OCI-LY3 (cell line): ENCODE data around the gene MRPL38.

Experiments
- H2AFZ ChIP-seq: fragments of 200-600, 300-600 bp; shearing (Covaris generic); 2 replicates; pipeline ENCODE4 v1.6.0; 2014; ENCODE audit warnings: antibody characterized with exemption, low read depth, low read length
- H3K27ac ChIP-seq: fragments of 200-600, 300-600 bp; sonication (generic); 2 replicates; pipeline ENCODE4 v1.5.1; 2014; ENCODE audit warnings: mild to moderate bottlenecking, low read length, moderate library complexity, mixed read lengths
- H3K27me3 ChIP-seq: fragments of 200-600, 300-600 bp; sonication (generic); 2 replicates; pipeline ENCODE4 v1.6.1; 2014; ENCODE audit warnings: low read depth, low read length, mixed read lengths
- H3K36me3 ChIP-seq: fragments of 200-600, 300-600 bp; sonication (generic); replicated peaks from 2 replicates; pipeline ENCODE3; 2014; ENCODE audit warnings: low read depth, low read length, mixed read lengths
- H3K4me1 ChIP-seq: fragments of 300-600, 200-600 bp; sonication (generic); 2 replicates; pipeline ENCODE4 v1.6.1; 2014; ENCODE audit warnings: low read length, mixed read lengths
- H3K4me2 ChIP-seq: fragments of 200-600, 300-600 bp; sonication (generic); 2 replicates; pipeline ENCODE4 v1.6.1; 2014; ENCODE audit warnings: low read length, mixed read lengths
- H3K4me3 ChIP-seq: fragments of 300-600, 200-600 bp; sonication (generic); 2 replicates; pipeline ENCODE4 v1.5.1; 2014; ENCODE audit warnings: antibody characterized with exemption, mild to moderate bottlenecking, low read length, moderate library complexity
- H3K79me2 ChIP-seq: fragments of 300-600, 200-600 bp; shearing (Covaris generic); 2 replicates; pipeline ENCODE4 v1.6.1; 2014; ENCODE audit warnings: mild to moderate bottlenecking, low read length, mixed read lengths
- H3K9ac ChIP-seq: fragments of 300-600, 200-600 bp; shearing (Covaris generic); 2 replicates; pipeline ENCODE4 v1.6.0; 2014; ENCODE audit warnings: mild to moderate bottlenecking, low read length, moderate library complexity
- H3K9me3 ChIP-seq: fragments of 200-600, 300-600 bp; shearing (Covaris generic); 2 replicates; pipeline ENCODE4 v1.6.1; 2014; ENCODE audit warnings: low read length, mixed read lengths; ENCODE audit not compliant: insufficient read depth
- H4K20me1 ChIP-seq: fragments of 200-600, 300-600 bp; sonication (generic); 2 replicates; pipeline ENCODE4 v1.6.1; 2016; ENCODE audit warnings: low read length, mixed read lengths; ENCODE audit not compliant: insufficient read depth
- EZH2phosphoT487 ChIP-seq: fragments of 200-600 bp; shearing (Covaris generic); IDR thresholded peaks from 2 replicates; pipeline ENCODE4 v1.6.1; 2018; ENCODE audit warnings: antibody characterized with exemption, mixed run types, low read depth
- TF ChIP-seq, protein P1 (sequence below): fragments of 200-600, 300-600 bp; sonication (generic); IDR thresholded peaks from 2 replicates; pipeline ENCODE4 v1.5.1; 2014; ENCODE audit warnings: antibody characterized with exemption, low read length, low read depth

The MRPL38 gene

DNA sequence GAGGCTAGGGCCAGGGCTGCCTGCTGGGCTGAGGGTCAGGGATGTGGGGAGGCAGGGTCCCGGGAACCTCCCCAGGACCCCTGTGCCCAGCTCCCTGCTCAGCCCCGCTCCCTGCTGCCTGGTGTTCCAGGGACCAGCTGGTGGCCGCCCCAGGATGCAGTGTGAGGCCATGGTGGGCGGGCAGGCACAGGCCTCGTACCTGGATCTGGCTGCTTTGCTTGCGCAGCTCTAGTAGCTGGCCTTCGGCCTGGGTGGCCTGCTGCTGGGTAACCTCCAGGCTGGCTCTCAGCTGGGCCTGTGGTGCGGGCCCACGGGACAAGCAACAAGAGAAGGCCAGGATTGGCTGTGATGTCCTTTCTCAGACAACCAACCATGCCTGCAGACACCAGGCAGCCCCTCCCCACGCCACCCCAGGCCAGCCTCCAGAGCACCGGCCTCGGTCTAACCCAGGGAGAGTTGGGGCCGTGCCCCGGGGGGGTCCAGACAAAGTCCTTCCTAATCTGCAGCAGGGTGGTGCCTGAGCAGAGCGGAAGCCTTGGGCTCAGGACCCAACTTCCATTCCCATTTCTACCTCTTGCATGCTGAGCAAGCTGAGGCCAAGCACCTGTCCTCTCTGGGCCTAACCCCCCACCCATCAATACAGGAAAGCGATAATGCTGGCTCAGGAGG, 12.0 kb downstream of the MRPL38 start:
- Histone ChIP-seq H3K4me1 (peaks cover 15% of the 10 kb centered on the region), H3K9me3 (no peaks in the 10 kb centered on the region), H3K36me3 (peaks cover 8% of the 10 kb centered on the region), H3K79me2 (peaks cover 38% of the 10 kb centered on the region), H2AFZ (no peak overlapping the region), H4K20me1 (no peaks in the 10 kb centered on the region), H3K9ac (no peak overlapping the region), H3K4me3 (no peak overlapping the region), H3K27me3 (no peaks in the 10 kb centered on the region), H3K4me2 (no peak overlapping the region), H3K27ac (no peak overlapping the region)
- TF ChIP-seq, protein P1, sequence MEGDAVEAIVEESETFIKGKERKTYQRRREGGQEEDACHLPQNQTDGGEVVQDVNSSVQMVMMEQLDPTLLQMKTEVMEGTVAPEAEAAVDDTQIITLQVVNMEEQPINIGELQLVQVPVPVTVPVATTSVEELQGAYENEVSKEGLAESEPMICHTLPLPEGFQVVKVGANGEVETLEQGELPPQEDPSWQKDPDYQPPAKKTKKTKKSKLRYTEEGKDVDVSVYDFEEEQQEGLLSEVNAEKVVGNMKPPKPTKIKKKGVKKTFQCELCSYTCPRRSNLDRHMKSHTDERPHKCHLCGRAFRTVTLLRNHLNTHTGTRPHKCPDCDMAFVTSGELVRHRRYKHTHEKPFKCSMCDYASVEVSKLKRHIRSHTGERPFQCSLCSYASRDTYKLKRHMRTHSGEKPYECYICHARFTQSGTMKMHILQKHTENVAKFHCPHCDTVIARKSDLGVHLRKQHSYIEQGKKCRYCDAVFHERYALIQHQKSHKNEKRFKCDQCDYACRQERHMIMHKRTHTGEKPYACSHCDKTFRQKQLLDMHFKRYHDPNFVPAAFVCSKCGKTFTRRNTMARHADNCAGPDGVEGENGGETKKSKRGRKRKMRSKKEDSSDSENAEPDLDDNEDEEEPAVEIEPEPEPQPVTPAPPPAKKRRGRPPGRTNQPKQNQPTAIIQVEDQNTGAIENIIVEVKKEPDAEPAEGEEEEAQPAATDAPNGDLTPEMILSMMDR, result no peak

DNA sequence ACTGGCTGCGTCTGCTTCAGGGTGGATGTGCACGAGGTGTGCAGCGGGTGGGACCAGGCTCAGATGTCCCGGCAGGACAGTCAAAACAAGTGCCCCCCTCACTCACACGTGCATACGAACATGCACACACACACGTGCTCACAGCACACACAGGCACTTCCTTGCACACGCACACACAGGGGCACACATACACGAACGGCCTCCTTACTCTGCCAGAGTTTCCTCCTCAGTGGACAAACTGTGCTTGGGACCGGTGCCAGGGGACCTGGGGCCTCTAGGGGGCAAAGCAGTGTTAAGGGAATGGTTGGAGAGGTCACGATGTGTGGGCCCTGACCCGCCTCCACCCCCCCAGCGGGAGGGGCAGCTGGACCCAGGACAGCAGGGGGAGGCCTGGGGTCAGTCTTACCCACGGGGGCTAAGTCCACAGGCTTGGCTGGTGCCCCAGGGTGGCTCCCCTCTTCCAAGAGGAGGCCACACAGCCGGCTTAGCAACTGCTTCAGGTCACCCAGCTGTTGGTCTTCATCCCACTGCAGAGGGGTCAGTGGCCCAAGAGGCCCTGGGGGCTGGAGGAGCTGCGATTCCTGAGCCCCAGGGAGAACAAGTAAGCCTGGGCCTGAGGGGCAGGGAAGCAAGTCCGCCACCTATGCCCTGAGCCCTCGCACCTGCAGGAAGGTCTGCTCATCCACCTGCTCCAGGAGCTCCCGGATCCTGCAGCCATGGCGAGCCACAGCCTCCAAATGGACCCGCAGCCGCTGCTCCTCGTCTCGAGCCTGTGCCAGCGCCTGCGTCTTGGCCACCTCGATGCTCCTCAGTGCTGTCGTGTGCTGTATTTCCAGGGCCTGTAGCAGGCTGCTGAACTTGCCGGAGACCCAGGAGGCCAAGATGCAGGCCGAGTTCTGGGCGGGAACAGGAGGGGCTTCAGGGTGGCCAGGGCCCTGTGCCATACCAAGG, 12.8 kb downstream of the MRPL38 start:
- TF ChIP-seq, protein P1, result no peak
- H3K4me2 ChIP-seq, result no peak overlapping the region
- peaks cover 11% of the 10 kb centered on the region for H3K4me1 ChIP-seq
- H4K20me1 ChIP-seq, result no peaks in the 10 kb centered on the region
- no peak overlapping the region for H3K27ac ChIP-seq
- no peak overlapping the region for H3K9ac ChIP-seq
- H3K79me2 ChIP-seq, result peaks cover 38% of the 10 kb centered on the region
- no peak overlapping the region for H2AFZ ChIP-seq
- H3K9me3 ChIP-seq, result no peaks in the 10 kb centered on the region
- H3K27me3 ChIP-seq, result no peaks in the 10 kb centered on the region
- no peak overlapping the region for H3K4me3 ChIP-seq
- peaks cover 8% of the 10 kb centered on the region for H3K36me3 ChIP-seq

DNA sequence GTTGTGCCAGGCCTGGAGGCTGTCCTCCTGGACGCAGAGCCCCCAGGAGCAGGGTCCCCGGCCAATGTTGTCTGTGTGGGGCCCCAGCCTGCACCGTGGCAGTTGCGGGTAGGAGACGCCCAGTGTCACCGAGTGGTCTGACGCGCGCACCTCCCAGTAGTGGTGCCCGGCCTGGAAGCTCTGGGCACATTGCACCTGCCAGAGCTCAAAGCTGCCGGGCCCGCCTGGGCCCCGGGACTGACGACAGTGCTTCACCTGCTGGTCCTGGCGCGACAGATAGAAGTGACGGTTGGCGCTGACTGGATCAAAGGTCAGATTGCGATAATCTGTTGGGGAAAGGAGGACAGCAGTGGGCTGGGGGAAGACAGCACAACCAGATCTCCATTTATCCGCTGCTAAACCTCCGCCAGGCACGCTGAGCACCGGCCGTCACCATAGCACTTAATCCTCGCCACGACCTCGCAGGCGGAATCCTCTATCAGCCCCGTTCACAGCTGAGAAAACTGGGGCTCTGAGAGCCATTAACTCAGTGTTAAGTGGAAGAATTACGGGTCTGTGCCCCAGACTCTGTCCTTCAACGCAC, 13.6 kb downstream of the MRPL38 start:
- Histone ChIP-seq H3K9ac (no peak overlapping the region), H3K36me3 (peaks cover 11% of the 10 kb centered on the region)
- TF ChIP-seq, protein P1, result no peak
- TF ChIP-seq EZH2phosphoT487, result no peak

DNA sequence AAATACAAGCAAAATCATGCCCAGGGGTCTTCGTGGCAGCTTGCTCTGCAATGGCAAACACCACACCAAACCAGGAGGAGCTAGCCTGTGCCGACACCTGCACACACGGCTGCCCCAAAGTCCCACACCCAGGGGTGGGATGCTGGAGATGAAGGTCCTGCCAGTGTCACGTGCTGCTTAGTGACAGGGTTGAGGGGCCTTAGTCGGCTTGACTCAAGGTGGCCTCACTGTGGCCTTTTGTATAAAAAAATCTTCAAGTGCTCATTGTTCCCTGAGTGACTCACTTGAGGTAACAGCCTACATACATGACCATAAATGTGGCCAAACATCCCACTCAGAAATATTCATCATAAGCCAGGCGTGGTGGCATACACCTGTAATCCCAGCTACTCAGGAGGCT, 15.2 kb downstream of the MRPL38 start:
- Histone ChIP-seq H3K9ac (no peak overlapping the region), H3K27me3 (no peaks in the 10 kb centered on the region), H4K20me1 (no peaks in the 10 kb centered on the region), H3K36me3 (peaks cover 11% of the 10 kb centered on the region), H2AFZ (no peak overlapping the region), H3K4me2 (no peak overlapping the region), H3K79me2 (peaks cover 16% of the 10 kb centered on the region), H3K4me3 (no peak overlapping the region), H3K4me1 (no peaks in the 10 kb centered on the region), H3K27ac (no peak overlapping the region), H3K9me3 (no peaks in the 10 kb centered on the region)
- TF ChIP-seq EZH2phosphoT487, result no peak
- TF ChIP-seq, protein P1, result no peak

More for the DNA sequence above, 13.6 kb downstream of the MRPL38 start:
- Histone ChIP-seq H3K27ac (no peak overlapping the region), H3K4me2 (no peak overlapping the region), H4K20me1 (no peaks in the 10 kb centered on the region), H2AFZ (no peak overlapping the region), H3K9me3 (no peaks in the 10 kb centered on the region), H3K79me2 (peaks cover 32% of the 10 kb centered on the region), H3K27me3 (no peaks in the 10 kb centered on the region), H3K4me1 (peaks cover 11% of the 10 kb centered on the region), H3K4me3 (no peak overlapping the region)
